NCI-H2107 (cell line): Measurements from ENCODE around the gene ZNRF2.
"Not testable (repeated sequence)": the region's sequence is repeated elsewhere in the genome, so short reads cannot be mapped to it uniquely, and the experiment has no call there.

ENCODE experiments used
- DNase-seq: peaks from one replicate; lab custom pipeline; 2025; lab: John Stamatoyannopoulos, UW

ZNRF2 gene

GRCh38 chr7:30359957-30360356, 75.6 kb downstream of the ZNRF2 start:
- DNase-seq: no peak

GRCh38 chr7:30363778-30364563, 79.6 kb downstream of the ZNRF2 start:
- no peak for DNase-seq

- no peak for DNase-seq
Observed at GRCh38 chr7:30364773-30365172, 80.4 kb downstream of the ZNRF2 start.

- DNase-seq: no peak
Observed at GRCh38 chr7:30365621-30366020, 81.2 kb downstream of the ZNRF2 start.

- no peak for DNase-seq
Observed at GRCh38 chr7:30366606-30367005, 82.2 kb downstream of the ZNRF2 start.

GRCh38 chr7:30367561-30367960, 83.2 kb downstream of the ZNRF2 start:
- DNase-seq: no peak

GRCh38 chr7:30369879-30370278, 85.5 kb downstream of the ZNRF2 start:
- no peak for DNase-seq

GRCh38 chr7:30371321-30371720, 86.9 kb downstream of the ZNRF2 start:
- no peak for DNase-seq

GRCh38 chr7:30378275-30378674, 93.9 kb downstream of the ZNRF2 start:
- no peak for DNase-seq

- DNase-seq: no peak
Observed at GRCh38 chr7:30379131-30379530, 94.7 kb downstream of the ZNRF2 start.

GRCh38 chr7:30379741-30380140, 95.3 kb downstream of the ZNRF2 start:
- no peak for DNase-seq

- DNase-seq: no peak
Observed at GRCh38 chr7:30380294-30380693, 95.9 kb downstream of the ZNRF2 start.

- DNase-seq: not testable (repeated sequence)
Observed at GRCh38 chr7:30380824-30381223, 96.4 kb downstream of the ZNRF2 start.

GRCh38 chr7:30382607-30383006, 98.2 kb downstream of the ZNRF2 start:
- DNase-seq: no peak

GRCh38 chr7:30389791-30390190, 105.4 kb downstream of the ZNRF2 start:
- DNase-seq: no peak

GRCh38 chr7:30390736-30391636, 106.6 kb downstream of the ZNRF2 start:
- no peak for DNase-seq

GRCh38 chr7:30391806-30392205, 107.4 kb downstream of the ZNRF2 start:
- no peak for DNase-seq

- DNase-seq: no peak
Observed at GRCh38 chr7:30395676-30396075, 111.3 kb downstream of the ZNRF2 start.

GRCh38 chr7:30396389-30396788, 112.0 kb downstream of the ZNRF2 start:
- no peak for DNase-seq

- no peak for DNase-seq
Observed at GRCh38 chr7:30403477-30403876, 119.1 kb downstream of the ZNRF2 start.

- no peak for DNase-seq
Observed at GRCh38 chr7:30405179-30405578, 120.8 kb downstream of the ZNRF2 start.

GRCh38 chr7:30406664-30407425, 122.4 kb downstream of the ZNRF2 start:
- DNase-seq: no peak
